ENCODE measurements around the gene ADK. TPM values are rescaled to one million over a fixed set of nuclear protein-coding genes. Genes with fewer than 3 reads are reported as not detected.
A peak's percentile ranks its signal among the peaks of the same experiment; 100 is the strongest.

The ADK gene
- total and polyA plus RNA-seq, 2 of the 13 experiments (the other 11 are each of a cell fraction or from before 2014, with no cell fraction given): 48.6 to 79.1 TPM

- no peak for TF ChIP-seq PBX3 (CRISPR knock-in tag; IDR thresholded peaks at IDR 0.05; ENCODE audit: borderline replicate concordance)
- TF ChIP-seq STAG1 (CRISPR knock-in tag; IDR thresholded peaks at IDR 0.05): peak; percentile 59
- peak; percentile 50 for TF ChIP-seq CTCF (CRISPR knock-in tag; IDR thresholded peaks at IDR 0.05)
- no peak for TF ChIP-seq SYNCRIP (IDR thresholded peaks at IDR 0.05; ENCODE audit: insufficient read depth, low read depth, low read length)
- no peak for TF ChIP-seq ZNF768 (CRISPR knock-in tag; IDR thresholded peaks at IDR 0.05)
- no peak for TF ChIP-seq SPEN (CRISPR knock-in tag; IDR thresholded peaks at IDR 0.05; ENCODE audit: low read depth)
- TF ChIP-seq ZNF740 (CRISPR knock-in tag; IDR thresholded peaks at IDR 0.05): no peak
- no peak for TF ChIP-seq KAT8 (CRISPR knock-in tag; IDR thresholded peaks at IDR 0.05)
- no peak for TF ChIP-seq ZNF253 (CRISPR knock-in tag; IDR thresholded peaks at IDR 0.05; ENCODE audit: borderline replicate concordance)
These were observed 588.1 kb downstream of the ADK start (continued) for GRCh38 chr10:74738985-74739567.

GRCh38 chr10:74743401-74743800 lies 592.4 kb downstream of the ADK start:
- intact Hi-C loops (cut with micrococcal nuclease; ENCODE audit: unreplicated experiment) (no loop called here), in situ Hi-C loops (cut with HindIII; ENCODE audit: extremely low pct_ligation_motif_present, low pct_unique_long_range_greater_than_20kb) (no loop called here)
- Histone ChIP-seq H3K27me3 (ENCODE audit: control insufficient read depth in 1 of 2, insufficient read depth in 2 of 2, low read length in 2 of 2) (peaks cover 1 to 4% of the 10 kb centered on the region in 2 experiments; a peak in 2 of 5 replicates), H2AFZ (ENCODE audit: low read length) (no peak overlapping the region), H3K4me2 (ENCODE audit: low read depth, low read length) (no peak overlapping the region), H3K27ac (ENCODE audit: extremely low read length, insufficient read depth, low read length) (no peak overlapping the region), H3K9ac (ENCODE audit: insufficient read depth, low read depth, low read length) (no peak overlapping the region), H3K9me3 (ENCODE audit: low read length) (no peaks in the 10 kb centered on the region), H3K36me3 (replicated peaks in 1 of 2; ENCODE audit: control insufficient read depth in 1 of 2, insufficient read depth in 2 of 2, low read length in 2 of 2) (no peaks in the 10 kb centered on the region), H3K4me1 (ENCODE audit: insufficient read depth, low read length) (peaks cover 13% of the 10 kb centered on the region), H4K20me1 (ENCODE audit: insufficient read depth, low read length) (no peaks in the 10 kb centered on the region), H3K4me3 (replicated peaks in 1 of 3; ENCODE audit: insufficient read depth in 1 of 3, low read depth in 2 of 3, low read length in 3 of 3) (no peak overlapping the region), H3K79me2 (ENCODE audit: insufficient read depth, low read length) (no peaks in the 10 kb centered on the region)
- DNase-seq (ENCODE audit: low spot score): peak; percentile 35
- ATAC-seq: peak; percentile 79
- TF ChIP-seq HMGXB4 (CRISPR knock-in tag; IDR thresholded peaks at IDR 0.05; ENCODE audit: borderline replicate concordance in 1 of 2, low read depth in 1 of 2) (no peak), FOXA1 (IDR thresholded peaks at IDR 0.05) (no peak), FOXA1 (CRISPR knock-in tag; IDR thresholded peaks at IDR 0.05) (0 out of 2 replicates have a peak, but pooled peaks have one; percentile 24)
- BruUV-seq (replicated peaks): no TSS peak
- ChIA-PET POLR2A (no interaction called here), CTCF (ENCODE audit: low intra/inter-chr PET ratio, low total read pairs) (no interaction called here)
- WGBS (ENCODE audit: low lambda C conversion rate): 12% methylated on average over 4 of the region's 4 CpGs
- FAIRE-seq: no peak
